Ureter (tissue), 1 donor: ENCODE measurements around the gene EDEM1. TPM values are rescaled to one million over a fixed set of nuclear protein-coding genes. Genes with fewer than 3 reads are reported as not detected.

Experiments
- total RNA-seq: library from RNA; stranded (reverse); gene quantifications from one replicate; pipeline ENCODE4 v1.2.4, GENCODE V29; 2023
- donor health status: DM: yes; HTN: yes; CAD: no.

EDEM1 gene
- total RNA-seq, 1 donor from 2014 or later: 57.3 TPM

Other genes with a start within 250 kb of the EDEM1 start
- 206 TPM for gene BHLHE40, start 208.3 kb upstream of the EDEM1 start, total RNA-seq
- 70.4 TPM for gene ARL8B, start 65.4 kb upstream of the EDEM1 start, total RNA-seq